HG02763 (cell line): ENCODE data around the gene RAP1A.
"Not testable (repeated sequence)": the region's sequence is repeated elsewhere in the genome, so short reads cannot be mapped to it uniquely, and the experiment has no call there.

Experiments used
- ATAC-seq: cut with Tn5 transposase; IDR thresholded peaks from one replicate; pipeline ENCODE4 v1.9.1; 2021; ENCODE audit warnings: mild to moderate bottlenecking, moderate library complexity; ENCODE audit not compliant: unreplicated experiment

The RAP1A gene

DNA sequence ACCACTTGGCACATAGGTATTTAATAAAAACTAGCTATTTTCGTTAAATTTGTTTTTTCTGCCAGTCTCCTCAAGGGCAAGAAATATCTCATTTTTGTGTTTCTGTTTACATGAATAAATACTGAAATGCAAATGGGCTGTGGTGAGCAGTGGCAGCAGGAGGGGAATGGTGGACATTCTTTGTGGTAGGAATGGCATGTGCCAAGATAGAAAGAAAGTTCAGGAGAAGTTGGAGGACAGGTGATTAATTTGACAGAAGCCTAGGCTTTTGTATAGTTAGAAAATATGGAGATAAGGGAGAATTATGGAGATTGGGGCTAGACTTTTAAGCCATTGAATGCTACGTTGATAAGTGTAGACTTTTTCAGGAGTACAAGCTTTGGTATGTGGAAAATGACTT is 8.6 kb downstream of the RAP1A start:
- no peak for ATAC-seq

- ATAC-seq, result no peak
Measured at GRCh38 chr1:111629190-111629954, 9.8 kb downstream of the RAP1A start.

DNA sequence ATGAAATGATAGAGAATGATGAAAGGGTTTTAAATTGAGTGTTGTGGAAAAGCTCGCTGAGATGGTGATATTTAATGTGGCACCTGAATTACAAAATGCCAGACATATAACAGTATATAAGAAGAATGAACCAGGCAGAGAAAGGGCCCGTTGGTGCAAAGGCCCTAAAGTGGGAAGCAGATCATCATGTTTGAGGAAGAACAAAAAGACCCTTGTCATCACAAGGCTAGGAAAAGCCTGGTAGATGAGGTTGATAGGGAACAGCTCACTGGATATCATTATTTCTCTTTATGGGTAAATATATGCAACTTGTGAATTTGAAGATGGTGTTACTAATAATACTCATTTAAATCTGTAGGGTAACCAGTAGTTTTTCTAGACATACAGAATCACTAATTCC is 11.0 kb downstream of the RAP1A start:
- ATAC-seq, result no peak

DNA sequence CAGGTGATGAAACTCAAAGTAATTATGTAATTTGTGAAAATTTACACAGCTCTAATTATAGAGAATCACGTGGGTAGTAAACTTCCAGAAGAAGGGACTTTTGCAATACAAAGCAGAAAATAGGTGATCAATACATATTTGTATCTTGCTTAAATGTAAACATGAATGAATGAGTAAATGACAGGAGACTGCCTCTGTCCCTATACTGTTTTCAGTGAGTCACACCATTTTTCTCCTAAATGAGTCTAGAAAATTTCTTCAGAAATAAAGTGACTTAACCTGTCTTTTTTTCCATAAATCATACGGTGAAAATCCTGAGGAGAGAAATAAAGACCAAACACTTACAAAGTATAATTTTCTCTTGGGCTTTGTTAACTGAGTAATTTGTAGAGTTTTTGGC is 11.9 kb downstream of the RAP1A start:
- ATAC-seq, result no peak

GRCh38 chr1:111632771-111633170 is 13.2 kb downstream of the RAP1A start:
- ATAC-seq, result not testable (repeated sequence)

DNA sequence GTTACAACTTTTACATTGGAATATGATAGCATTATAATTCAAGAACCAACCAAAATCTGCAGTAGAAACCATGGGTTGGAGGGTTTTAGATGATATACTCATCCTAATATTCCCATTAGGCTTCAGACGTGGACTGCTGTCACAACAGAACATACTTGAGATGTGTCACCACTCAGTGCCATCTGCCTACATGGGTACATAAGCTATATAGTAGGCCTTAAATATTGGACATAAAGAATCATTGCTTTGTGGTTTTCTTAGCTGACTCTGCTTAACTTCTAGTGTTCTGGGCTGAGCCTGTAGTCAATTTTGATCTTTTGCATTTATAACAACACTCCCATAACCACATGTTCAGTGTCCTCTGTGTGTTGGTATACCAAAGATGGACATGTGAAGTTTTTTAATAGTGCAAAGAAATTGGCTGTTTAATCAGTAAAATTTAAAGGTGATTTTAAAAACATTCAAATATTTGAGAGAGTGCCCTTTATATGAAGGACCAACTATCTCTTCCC is 14.2 kb downstream of the RAP1A start:
- ATAC-seq, result no peak

GRCh38 chr1:111635324-111636009 is 15.9 kb downstream of the RAP1A start:
- ATAC-seq, result no peak

DNA sequence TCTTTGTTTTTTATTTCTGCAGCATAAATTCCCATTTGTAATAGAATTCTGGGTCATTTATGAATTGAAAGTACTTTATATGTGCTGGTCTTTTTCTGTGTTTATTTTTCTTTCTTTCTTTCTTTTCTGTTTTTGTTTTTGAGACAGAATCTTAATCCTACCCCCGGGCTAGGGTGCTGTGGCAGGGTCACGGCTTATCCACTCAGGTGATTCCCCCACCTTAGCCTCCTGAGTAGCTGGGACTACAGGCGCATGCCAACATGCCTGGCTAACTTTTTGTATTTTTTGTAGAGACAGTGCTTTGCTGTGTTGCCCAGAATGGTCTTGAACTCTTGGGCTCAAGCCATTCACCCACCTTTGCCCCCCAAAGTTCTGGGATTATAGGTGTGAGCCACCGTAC is 18.7 kb downstream of the RAP1A start:
- no peak for ATAC-seq

DNA sequence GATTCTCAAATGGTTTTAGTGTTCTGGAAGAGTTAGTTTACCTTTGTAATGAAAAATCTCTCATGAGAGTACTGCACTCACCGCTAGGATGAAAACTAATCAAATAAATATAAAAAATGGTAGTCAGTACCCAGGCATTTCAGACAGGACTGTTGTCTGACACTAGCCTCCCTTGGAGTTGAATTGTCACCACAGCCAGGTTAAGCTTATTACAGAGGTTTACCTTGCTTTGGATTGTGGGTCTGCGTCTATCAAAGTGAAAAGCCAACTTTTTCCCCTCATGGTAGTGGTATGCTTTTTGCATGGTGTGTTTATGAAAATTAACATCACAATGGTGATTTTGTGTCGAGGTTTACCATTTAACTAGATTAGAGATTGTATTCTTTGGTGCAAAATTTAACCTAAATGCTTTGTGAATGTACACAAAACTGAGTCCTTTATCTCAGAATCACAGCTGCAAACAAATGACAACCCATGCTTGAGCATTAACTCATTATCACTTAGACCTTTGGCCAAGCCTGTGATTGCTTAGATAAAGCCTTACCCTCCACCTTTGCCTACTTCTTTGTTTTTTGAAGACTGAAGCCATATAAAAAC is 20.1 kb downstream of the RAP1A start:
- ATAC-seq, result no peak

GRCh38 chr1:111643097-111643496 is 23.5 kb downstream of the RAP1A start:
- ATAC-seq, result no peak

- ATAC-seq, result no peak
Measured at GRCh38 chr1:111643696-111644095, 24.1 kb downstream of the RAP1A start.

GRCh38 chr1:111644506-111644905 is 24.9 kb downstream of the RAP1A start:
- ATAC-seq, result no peak

- ATAC-seq, result no peak
Measured at GRCh38 chr1:111647736-111648135, 28.1 kb downstream of the RAP1A start.

DNA sequence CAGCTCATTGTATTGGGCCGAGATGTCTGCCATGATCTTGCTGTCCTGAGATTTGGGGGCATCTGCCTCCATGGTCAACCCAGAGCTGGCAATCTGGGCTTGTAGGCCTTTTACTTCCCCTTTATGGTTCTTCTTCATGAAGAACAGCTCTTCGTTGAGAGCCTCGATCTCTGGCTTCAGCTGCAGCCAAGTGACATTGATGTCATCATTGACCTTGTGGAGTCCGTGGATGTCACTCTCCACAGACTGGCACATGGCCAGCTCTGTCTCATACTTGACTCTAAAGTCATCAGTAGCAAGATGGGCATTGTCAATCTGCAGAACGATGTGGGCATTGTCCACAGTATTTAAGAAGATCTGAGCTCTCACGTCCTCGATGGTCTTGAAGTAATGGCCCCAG is 29.2 kb downstream of the RAP1A start:
- no peak for ATAC-seq

DNA sequence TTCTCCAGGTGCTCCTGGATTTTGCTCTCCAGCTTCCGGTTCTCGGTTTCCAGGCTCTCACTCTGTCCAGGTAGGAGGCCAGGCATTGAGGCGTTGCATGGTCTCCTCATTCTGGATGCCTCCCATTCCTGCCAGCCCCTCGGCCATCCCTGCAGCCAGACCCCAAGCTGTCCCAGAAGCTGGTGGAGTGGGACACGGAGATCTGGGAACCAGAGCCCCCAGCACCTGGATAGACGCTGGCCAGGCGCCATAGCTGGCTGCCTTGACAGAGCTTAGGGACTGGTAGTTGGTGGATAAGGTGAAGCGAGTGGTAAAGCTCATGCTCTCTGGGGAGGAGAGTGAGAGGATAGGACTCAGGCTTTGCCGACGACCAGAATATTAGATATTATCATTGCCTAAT is 29.6 kb downstream of the RAP1A start:
- no peak for ATAC-seq

DNA sequence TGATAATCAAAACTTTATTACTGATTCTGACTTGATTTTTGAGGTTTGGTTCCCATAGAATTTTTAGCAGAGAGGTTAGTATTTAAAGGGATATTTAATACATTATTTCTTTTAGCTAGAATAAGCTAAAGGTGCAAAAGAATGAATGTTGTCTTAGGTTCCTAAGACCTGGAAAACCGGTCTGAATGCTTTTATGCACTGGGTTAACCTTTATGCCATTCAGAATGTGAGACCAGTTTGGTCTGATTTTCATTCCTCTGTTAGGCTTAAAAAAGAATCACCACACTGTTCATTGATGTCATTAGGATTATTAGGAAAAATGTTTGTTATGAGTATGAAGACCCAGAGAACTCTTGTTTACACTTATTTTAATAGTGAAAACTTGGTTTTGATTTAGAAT is 30.1 kb downstream of the RAP1A start:
- ATAC-seq, result no peak

- ATAC-seq, result no peak
Measured at GRCh38 chr1:111653709-111654108, 34.1 kb downstream of the RAP1A start.

DNA sequence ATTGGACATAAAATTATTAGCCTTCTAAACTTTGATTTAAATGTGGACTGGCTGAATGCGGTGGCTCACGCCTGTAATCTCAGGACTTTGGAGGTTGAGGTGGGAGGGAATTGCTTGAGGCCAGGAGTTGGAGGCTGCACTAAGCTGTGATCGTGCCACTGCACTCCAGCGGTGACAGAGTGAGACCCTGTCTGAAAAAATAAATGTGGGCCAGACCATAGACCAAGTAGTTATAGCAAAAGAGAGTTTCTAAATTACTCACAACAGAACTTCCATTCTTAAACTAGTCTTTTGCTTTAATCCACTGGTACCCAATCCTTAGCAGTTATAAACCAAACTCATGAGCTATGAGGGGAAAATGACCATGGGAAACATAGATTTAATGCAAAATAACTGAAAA is 35.2 kb downstream of the RAP1A start:
- ATAC-seq, result no peak

GRCh38 chr1:111656086-111657017 is 36.8 kb downstream of the RAP1A start:
- ATAC-seq, result no peak

DNA sequence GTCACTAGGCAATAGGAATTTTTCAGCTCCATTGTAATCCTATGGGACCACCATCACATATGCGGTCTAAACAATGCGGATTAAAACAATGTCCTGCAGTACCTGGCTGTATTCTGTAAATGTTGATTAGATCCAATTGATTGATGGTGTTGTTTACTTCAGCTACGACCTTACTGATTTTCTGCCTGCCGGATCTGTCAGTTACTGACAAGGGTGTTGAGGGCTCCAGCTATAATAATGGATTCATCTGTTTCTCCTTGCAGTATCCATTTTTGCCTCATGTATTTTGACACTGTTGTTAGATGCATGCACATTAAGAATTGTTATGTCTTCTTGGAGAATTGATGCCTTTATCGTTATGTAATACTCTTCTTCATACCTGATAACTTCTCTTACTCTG is 39.0 kb downstream of the RAP1A start:
- no peak for ATAC-seq
